GM23338 (cell line): ENCODE data around the gene CIDEB. TPM values are rescaled to one million over a fixed set of nuclear protein-coding genes. Genes with fewer than 3 reads are reported as not detected.

Source experiments
- ATAC-seq: fragments of 200-7000 bp; cut with Tn5 transposase; 3 replicates; pipeline ENCODE4 v1.9.1; 2020
- DNase-seq: peaks from one replicate; pipeline ENCODE4 v3.0.0-alpha.2; 2015; ENCODE audit warnings: low spot score
- H2AFZ ChIP-seq: fragments of 200-600 bp; sonication (generic); 2 replicates; pipeline ENCODE4 v1.8.0; 2016; ENCODE audit warnings: antibody characterized with exemption, mild to moderate bottlenecking, moderate library complexity
- H3F3A ChIP-seq: fragments of 200-600 bp; sonication (generic); replicated peaks from 2 replicates; pipeline ENCODE4 v1.8.0; 2017; ENCODE audit warnings: antibody characterized with exemption, mixed run types, low read depth
- H3K27ac ChIP-seq: fragments of 200-600 bp; sonication (generic); 2 replicates; pipeline ENCODE4 v1.6.1; 2016; ENCODE audit warnings: low read depth
- H3K27me3 ChIP-seq: fragments of 200-600 bp; sonication (generic); 2 replicates; pipeline ENCODE4 v1.8.0; 2016; ENCODE audit warnings: mild to moderate bottlenecking, mixed run types, moderate library complexity; ENCODE audit not compliant: insufficient read depth
- H3K36me3 ChIP-seq: fragments of 200-600 bp; sonication (generic); 2 replicates; pipeline ENCODE4 v1.8.0; 2016; ENCODE audit warnings: mild to moderate bottlenecking; ENCODE audit not compliant: insufficient read depth
- H3K4me1 ChIP-seq: fragments of 200-600 bp; sonication (generic); 2 replicates; pipeline ENCODE4 v1.8.0; 2016; ENCODE audit warnings: mild to moderate bottlenecking, moderate library complexity; ENCODE audit not compliant: insufficient read depth
- H3K4me2 ChIP-seq: fragments of 200-600 bp; sonication (generic); 2 replicates; pipeline ENCODE4 v1.7.1; 2017; ENCODE audit warnings: mixed run types
- H3K4me3 ChIP-seq: fragments of 200-600 bp; sonication (generic); 2 replicates; pipeline ENCODE4 v1.6.1; 2016; ENCODE audit warnings: mixed run types
- H3K79me2 ChIP-seq: fragments of 200-600 bp; sonication (generic); replicated peaks from 2 replicates; pipeline ENCODE4 v1.8.0; 2017; ENCODE audit warnings: mild to moderate bottlenecking; ENCODE audit not compliant: insufficient read depth
- H3K9me2 ChIP-seq: fragments of 200-600 bp; sonication (generic); 2 replicates; pipeline ENCODE4 v1.8.0; 2017; ENCODE audit not compliant: insufficient read depth
- H4K20me1 ChIP-seq: fragments of 200-600 bp; sonication (generic); replicated peaks from 2 replicates; pipeline ENCODE4 v1.8.0; 2017; ENCODE audit warnings: mild to moderate bottlenecking; ENCODE audit not compliant: insufficient read depth
- H3K27ac Mint-ChIP-seq: 2 replicates; pipeline ENCODE4 v1.8.0; 2020; ENCODE audit warnings: inconsistent platforms, mild to moderate bottlenecking, moderate library complexity, mixed read lengths
- H3K27me3 Mint-ChIP-seq: 3 replicates; pipeline ENCODE4 v1.8.0; 2022; ENCODE audit warnings: low read depth, mild to moderate bottlenecking, moderate library complexity, mixed read lengths, inconsistent platforms; ENCODE audit not compliant: insufficient read depth, poor library complexity
- H3K36me3 Mint-ChIP-seq: 3 replicates; pipeline ENCODE4 v1.8.0; 2021; ENCODE audit warnings: low read depth, mild to moderate bottlenecking, inconsistent platforms, moderate library complexity, mixed read lengths
- H3K4me1 Mint-ChIP-seq: 3 replicates; pipeline ENCODE4 v1.8.0; 2020; ENCODE audit warnings: mild to moderate bottlenecking, inconsistent platforms, mixed read lengths
- H3K4me3 Mint-ChIP-seq: 3 replicates; pipeline ENCODE4 v1.8.0; 2021; ENCODE audit warnings: moderate library complexity, mild to moderate bottlenecking, inconsistent platforms, mixed read lengths
- H3K9me3 Mint-ChIP-seq: 3 replicates; pipeline ENCODE4 v1.8.0; 2020; ENCODE audit warnings: moderate library complexity, mild to moderate bottlenecking, inconsistent platforms, mixed read lengths
- JUNB ChIP-seq: IDR thresholded peaks from one replicate; pipeline ENCODE4 v1.6.1; 2016; ENCODE audit warnings: antibody characterized with exemption; ENCODE audit not compliant: unreplicated experiment
- REST ChIP-seq: IDR thresholded peaks from one replicate; pipeline ENCODE4 v1.6.1; 2018; ENCODE audit warnings: antibody characterized with exemption; ENCODE audit not compliant: unreplicated experiment
- ZNF462 ChIP-seq: fragments of 250-450 bp; sonication (Bioruptor Pico); IDR thresholded peaks from 2 replicates; pipeline ENCODE4 v1.5.0; 2020; ENCODE audit warnings: mild to moderate bottlenecking, moderate library complexity
- polyA plus RNA-seq: library from polyadenylated mRNA; unstranded; fragments of >200 nt; fragmentation: Nextera tagmentation; extraction: Ambion mirVana; gene quantifications from 2 replicates; pipeline ENCODE4 v1.2.1, GENCODE V29; 2016
- total RNA-seq: library from RNA; depleted of rRNA; stranded (reverse); fragments of >200 nt; shearing (Covaris generic); gene quantifications from 2 replicates; pipeline ENCODE4 v1.2.3, GENCODE V29; 2014

The CIDEB gene
- total and polyA plus RNA-seq, 2 experiments from 2014 or later = 3.4 to 4.6 TPM

- H3K9me2 ChIP-seq = no peaks in the 10 kb centered on the region
- TF ChIP-seq ZNF462 (CRISPR knock-in tag) (no peak), REST (no peak), JUNB (no peak)
- H3K4me1 ChIP-seq = no peaks in the 10 kb centered on the region
- Mint-ChIP-seq H3K27ac (no peak overlapping the region), H3K36me3 (no peaks in the 10 kb centered on the region), H3K4me3 (no peak overlapping the region; the same call in 2 of the 3 replicates), H3K27me3 (peaks cover 14% of the 10 kb centered on the region), H3K9me3 (no peaks in the 10 kb centered on the region), H3K4me1 (peaks cover 7% of the 10 kb centered on the region; the same call in 2 of the 3 replicates)
- H3K4me3 ChIP-seq = no peak overlapping the region
- no peaks in the 10 kb centered on the region for H3K27me3 ChIP-seq
- H2AFZ ChIP-seq = no peak overlapping the region
- no peak overlapping the region for H3K4me2 ChIP-seq
- H3K36me3 ChIP-seq = no peaks in the 10 kb centered on the region
- H4K20me1 ChIP-seq = no peaks in the 10 kb centered on the region
- H3K79me2 ChIP-seq = no peaks in the 10 kb centered on the region
- ATAC-seq (no peak), DNase-seq (no peak)
- H3K27ac ChIP-seq = no peak overlapping the region
- no peaks in the 10 kb centered on the region for H3F3A ChIP-seq
Measured at GRCh38 chr14:24259282-24260025, 48.3 kb downstream of the CIDEB start.
